Osteocyte (in vitro differentiated cells): Measurements from ENCODE around the gene ZFAND6. TPM values are rescaled to one million over a fixed set of nuclear protein-coding genes. Genes with fewer than 3 reads are reported as not detected.
A peak's percentile ranks its signal among the peaks of the same experiment; 100 is the strongest.

Source experiments
- DNase-seq: peaks from one replicate; pipeline ENCODE4 v3.0.0; 2021; ENCODE audit warnings: mixed read lengths; ENCODE audit not compliant: unreplicated experiment; ENCODE audit errors: extremely low spot score
- H3K27ac Mint-ChIP-seq: one replicate; pipeline ENCODE4 v1.8.0; 2021; ENCODE audit warnings: mild to moderate bottlenecking, mixed read lengths; ENCODE audit not compliant: unreplicated experiment
- H3K27me3 Mint-ChIP-seq: one replicate; pipeline ENCODE4 v1.8.0; 2021; ENCODE audit warnings: mixed read lengths; ENCODE audit not compliant: unreplicated experiment
- H3K36me3 Mint-ChIP-seq: one replicate; pipeline ENCODE4 v1.8.0; 2021; ENCODE audit warnings: mixed read lengths; ENCODE audit not compliant: unreplicated experiment
- H3K4me1 Mint-ChIP-seq: one replicate; pipeline ENCODE4 v1.8.0; 2021; ENCODE audit warnings: mixed read lengths; ENCODE audit not compliant: unreplicated experiment
- H3K4me3 Mint-ChIP-seq: one replicate; pipeline ENCODE4 v1.8.0; 2021; ENCODE audit warnings: mild to moderate bottlenecking, moderate library complexity, mixed read lengths; ENCODE audit not compliant: unreplicated experiment
- H3K9me3 Mint-ChIP-seq: one replicate; pipeline ENCODE4 v1.8.0; 2021; ENCODE audit warnings: mixed read lengths; ENCODE audit not compliant: unreplicated experiment
- CTCF ChIP-seq: fragments of 200-600 bp; sonication (generic); IDR thresholded peaks from 2 replicates; pipeline ENCODE4 v1.5.0; 2021; ENCODE audit warnings: antibody characterized with exemption, mild to moderate bottlenecking, moderate library complexity
- total RNA-seq: library from RNA; stranded (reverse); gene quantifications from 2 replicates; pipeline ENCODE4 v1.2.1, GENCODE V29; 2021

The ZFAND6 gene
- total RNA-seq, 1 donor from 2014 or later = 63.8 TPM

GRCh38 chr15:80173022-80173759 lies 113.7 kb downstream of the ZFAND6 start:
- H3K27ac Mint-ChIP-seq = no peak overlapping the region
- H3K36me3 Mint-ChIP-seq = peaks cover 1% of the 10 kb centered on the region
- H3K27me3 Mint-ChIP-seq = no peaks in the 10 kb centered on the region
- TF ChIP-seq CTCF = peak; percentile 78
- H3K4me3 Mint-ChIP-seq = no peak overlapping the region
- H3K4me1 Mint-ChIP-seq = no peaks in the 10 kb centered on the region
- DNase-seq = no peak
- no peaks in the 10 kb centered on the region for H3K9me3 Mint-ChIP-seq

DNA sequence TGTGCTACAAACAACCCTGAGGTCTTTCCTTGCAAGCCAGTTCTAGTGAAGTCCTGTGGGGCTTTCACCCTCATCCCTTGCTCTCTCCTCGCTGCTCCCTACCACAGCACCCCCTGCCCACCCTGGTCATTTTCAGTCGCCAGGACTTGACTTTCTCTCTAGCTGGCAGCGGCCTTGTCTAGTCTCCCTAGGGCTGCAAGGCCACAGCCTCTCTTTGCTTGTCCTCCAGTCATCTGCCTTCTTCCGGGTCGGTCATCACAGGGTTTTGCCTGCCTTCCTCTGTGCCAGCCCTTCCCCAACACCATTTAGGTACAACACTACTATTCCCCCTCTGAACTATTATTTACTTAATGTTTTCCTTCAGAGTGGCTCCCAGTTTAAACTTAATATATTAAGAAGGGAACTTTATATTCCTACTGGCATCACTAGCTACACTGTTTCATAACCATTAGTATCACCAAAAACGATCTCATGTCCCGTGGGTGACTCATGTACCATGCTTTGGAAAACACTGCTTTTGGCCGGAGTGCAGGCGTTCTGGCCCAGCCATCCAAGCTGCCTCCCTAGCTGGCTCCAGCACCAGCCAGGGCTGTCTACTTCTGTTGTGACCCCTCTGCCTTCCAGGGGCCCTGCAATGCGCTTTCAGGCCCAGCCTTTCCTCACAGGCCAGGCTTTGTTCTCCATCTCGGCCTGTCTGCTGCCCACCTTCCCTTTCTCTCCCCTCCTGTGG lies 114.7 kb downstream of the ZFAND6 start:
- no peak overlapping the region for H3K27ac Mint-ChIP-seq
- no peak overlapping the region for H3K4me3 Mint-ChIP-seq
- no peaks in the 10 kb centered on the region for H3K27me3 Mint-ChIP-seq
- DNase-seq = no peak
- no peaks in the 10 kb centered on the region for H3K9me3 Mint-ChIP-seq
- no peak for TF ChIP-seq CTCF
- H3K36me3 Mint-ChIP-seq = peaks cover 1% of the 10 kb centered on the region
- peaks cover 5% of the 10 kb centered on the region for H3K4me1 Mint-ChIP-seq

DNA sequence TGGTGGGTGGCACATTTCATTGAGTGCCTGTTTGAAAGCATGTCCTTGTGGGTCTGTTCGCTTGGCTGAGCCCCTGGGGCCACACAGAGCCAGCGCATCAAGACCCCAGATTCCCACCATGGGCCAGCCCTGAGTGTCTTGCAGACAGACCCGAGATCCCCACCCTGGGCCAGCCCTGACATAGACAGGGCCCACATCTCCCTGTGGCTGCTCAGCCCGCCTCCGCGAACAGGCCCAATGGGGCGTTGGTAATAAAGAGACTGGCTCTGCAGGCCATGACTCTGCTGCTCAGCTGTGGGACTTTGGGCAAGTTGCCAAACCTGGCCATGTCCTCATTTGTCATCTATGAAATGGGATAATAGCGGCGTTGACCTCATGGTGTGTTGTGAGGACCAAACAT lies 116.0 kb downstream of the ZFAND6 start:
- Mint-ChIP-seq H3K9me3 (no peaks in the 10 kb centered on the region), H3K4me3 (no peak overlapping the region), H3K4me1 (peaks cover 11% of the 10 kb centered on the region), H3K27me3 (no peaks in the 10 kb centered on the region), H3K36me3 (peaks cover 1% of the 10 kb centered on the region), H3K27ac (no peak overlapping the region)
- DNase-seq = no peak
- no peak for TF ChIP-seq CTCF

GRCh38 chr15:80176443-80176842 lies 117.0 kb downstream of the ZFAND6 start:
- no peak for DNase-seq
- TF ChIP-seq CTCF = no peak
- H3K27ac Mint-ChIP-seq = no peak overlapping the region
- no peak overlapping the region for H3K4me3 Mint-ChIP-seq
- no peaks in the 10 kb centered on the region for H3K27me3 Mint-ChIP-seq
- H3K4me1 Mint-ChIP-seq = peaks cover 11% of the 10 kb centered on the region
- no peaks in the 10 kb centered on the region for H3K9me3 Mint-ChIP-seq
- H3K36me3 Mint-ChIP-seq = no peaks in the 10 kb centered on the region

- no peak for DNase-seq
- Mint-ChIP-seq H3K4me3 (no peak overlapping the region), H3K4me1 (peaks cover 11% of the 10 kb centered on the region), H3K36me3 (no peaks in the 10 kb centered on the region), H3K9me3 (no peaks in the 10 kb centered on the region), H3K27ac (no peak overlapping the region), H3K27me3 (no peaks in the 10 kb centered on the region)
- TF ChIP-seq CTCF = no peak
Measured at GRCh38 chr15:80177156-80177555, 117.7 kb downstream of the ZFAND6 start.
